ENCODE data around the gene ADAMTS17.

ADAMTS17 gene

GRCh38 chr15:100031665-100032357 is 310.0 kb downstream of the ADAMTS17 start:
- Histone ChIP-seq H3K4me2 (ENCODE audit: low read length) (no peak overlapping the region), H4K20me1 (ENCODE audit: insufficient read depth, low read length) (no peaks in the 10 kb centered on the region), H3K9ac (ENCODE audit: low read length) (no peak overlapping the region), H3K27ac (ENCODE audit: low read length) (no peak overlapping the region), H3K36me3 (replicated peaks; ENCODE audit: low read depth, low read length) (no peaks in the 10 kb centered on the region), H2AFZ (ENCODE audit: low read depth, low read length) (no peak overlapping the region), H3K9me3 (ENCODE audit: insufficient read depth, low read length) (no peaks in the 10 kb centered on the region), H3K4me1 (ENCODE audit: low read length) (peaks cover 6% of the 10 kb centered on the region), H3K4me3 (ENCODE audit: low read length) (no peak overlapping the region), H3K27me3 (ENCODE audit: low read depth, low read length) (peaks cover 37% of the 10 kb centered on the region), H3K79me2 (ENCODE audit: low read length) (no peaks in the 10 kb centered on the region)
- no peak for TF ChIP-seq CTCF (IDR thresholded peaks at IDR 0.05; ENCODE audit: low read depth, low read length)
- TF ChIP-seq EZH2phosphoT487 (IDR thresholded peaks at IDR 0.05; ENCODE audit: low read depth) = no peak

DNA sequence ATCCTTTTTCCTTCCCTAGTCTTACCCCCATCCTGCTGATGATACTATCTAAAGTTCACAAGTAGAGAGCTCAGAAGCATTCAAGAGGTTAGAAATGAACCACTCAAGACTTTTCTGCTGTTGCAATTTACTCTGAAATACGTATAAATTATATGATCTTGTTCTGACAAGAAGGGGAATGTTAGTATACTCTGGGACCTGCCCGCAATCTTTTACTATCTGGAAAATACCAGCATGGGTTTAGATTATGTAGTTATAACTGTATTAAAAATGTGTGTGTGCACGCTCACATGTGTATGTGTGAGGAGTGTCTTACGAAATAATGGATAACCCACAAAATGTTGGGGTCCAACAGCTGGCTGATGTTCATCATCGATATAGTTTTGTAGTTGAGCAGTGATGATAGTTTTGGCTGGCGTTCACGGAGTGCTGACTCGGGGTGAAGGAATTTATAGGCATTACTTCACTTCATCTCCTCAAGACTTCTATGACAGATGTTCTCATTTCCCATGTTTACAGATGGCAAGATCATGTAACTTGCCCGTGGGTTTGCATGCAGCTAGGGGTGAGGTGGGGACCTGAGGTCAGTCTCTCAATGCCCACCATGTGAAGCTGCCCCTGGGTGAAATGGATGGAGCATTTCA is 311.1 kb downstream of the ADAMTS17 start:
- Histone ChIP-seq H2AFZ (ENCODE audit: low read depth, low read length) (no peak overlapping the region), H3K27ac (ENCODE audit: low read length) (no peak overlapping the region), H3K9me3 (ENCODE audit: insufficient read depth, low read length) (no peaks in the 10 kb centered on the region), H3K4me1 (ENCODE audit: low read length) (peaks cover 6% of the 10 kb centered on the region), H3K4me2 (ENCODE audit: low read length) (no peak overlapping the region), H4K20me1 (ENCODE audit: insufficient read depth, low read length) (no peaks in the 10 kb centered on the region), H3K27me3 (ENCODE audit: low read depth, low read length) (peaks cover 27% of the 10 kb centered on the region; the same call in 1 of the 2 replicates), H3K36me3 (replicated peaks; ENCODE audit: low read depth, low read length) (no peaks in the 10 kb centered on the region), H3K9ac (ENCODE audit: low read length) (no peak overlapping the region), H3K79me2 (ENCODE audit: low read length) (no peaks in the 10 kb centered on the region), H3K4me3 (ENCODE audit: low read length) (no peak overlapping the region)
- no peak for TF ChIP-seq EZH2phosphoT487 (IDR thresholded peaks at IDR 0.05; ENCODE audit: low read depth)
- no peak for TF ChIP-seq CTCF (IDR thresholded peaks at IDR 0.05; ENCODE audit: low read depth, low read length)

- TF ChIP-seq EZH2phosphoT487 (IDR thresholded peaks at IDR 0.05; ENCODE audit: low read depth) = no peak
- TF ChIP-seq CTCF (IDR thresholded peaks at IDR 0.05; ENCODE audit: low read depth, low read length) = no peak
- Histone ChIP-seq H3K27ac (ENCODE audit: low read length) (no peak overlapping the region), H3K9ac (ENCODE audit: low read length) (no peak overlapping the region), H3K4me3 (ENCODE audit: low read length) (no peak overlapping the region), H4K20me1 (ENCODE audit: insufficient read depth, low read length) (no peaks in the 10 kb centered on the region), H3K4me2 (ENCODE audit: low read length) (no peak overlapping the region), H3K79me2 (ENCODE audit: low read length) (no peaks in the 10 kb centered on the region), H2AFZ (ENCODE audit: low read depth, low read length) (no peak overlapping the region), H3K36me3 (replicated peaks; ENCODE audit: low read depth, low read length) (no peaks in the 10 kb centered on the region), H3K4me1 (ENCODE audit: low read length) (peaks cover 6% of the 10 kb centered on the region), H3K9me3 (ENCODE audit: insufficient read depth, low read length) (no peaks in the 10 kb centered on the region), H3K27me3 (ENCODE audit: low read depth, low read length) (peaks cover 20% of the 10 kb centered on the region; the same call in 1 of the 2 replicates)
Measured at GRCh38 chr15:100029868-100030479, 311.8 kb downstream of the ADAMTS17 start.

DNA sequence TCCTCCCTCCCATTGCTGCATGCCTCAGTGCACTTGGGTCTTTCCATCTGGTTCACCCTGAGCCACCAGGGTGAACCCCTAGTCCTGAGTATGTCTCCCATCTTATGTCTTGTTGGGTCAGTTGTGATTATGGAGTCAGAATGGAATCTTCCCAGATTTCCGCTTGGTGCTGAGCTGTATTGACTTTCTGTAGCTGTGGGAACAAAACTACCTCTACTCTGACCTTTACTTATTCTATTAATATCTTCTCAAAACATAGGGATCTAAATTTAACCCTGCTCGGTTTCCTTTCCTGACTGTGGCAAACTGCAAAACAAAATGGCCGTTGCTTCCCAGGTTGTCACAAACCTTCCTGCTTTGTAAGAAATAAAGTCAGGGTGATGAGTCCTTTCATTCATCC is 312.7 kb downstream of the ADAMTS17 start:
- Histone ChIP-seq H3K9ac (ENCODE audit: low read length) (no peak overlapping the region), H3K27ac (ENCODE audit: low read length) (no peak overlapping the region), H3K79me2 (ENCODE audit: low read length) (no peaks in the 10 kb centered on the region), H3K9me3 (ENCODE audit: insufficient read depth, low read length) (no peaks in the 10 kb centered on the region), H3K4me3 (ENCODE audit: low read length) (no peak overlapping the region), H3K27me3 (ENCODE audit: low read depth, low read length) (peaks cover 12% of the 10 kb centered on the region; the same call in 1 of the 2 replicates), H3K4me1 (ENCODE audit: low read length) (peaks cover 6% of the 10 kb centered on the region), H4K20me1 (ENCODE audit: insufficient read depth, low read length) (no peaks in the 10 kb centered on the region), H3K36me3 (replicated peaks; ENCODE audit: low read depth, low read length) (no peaks in the 10 kb centered on the region), H2AFZ (ENCODE audit: low read depth, low read length) (no peak overlapping the region), H3K4me2 (ENCODE audit: low read length) (no peak overlapping the region)
- no peak for TF ChIP-seq EZH2phosphoT487 (IDR thresholded peaks at IDR 0.05; ENCODE audit: low read depth)
- TF ChIP-seq CTCF (IDR thresholded peaks at IDR 0.05; ENCODE audit: low read depth, low read length) = no peak

Measured in OCI-LY3 (cell line).